T-helper 1 cell treated with Interleukin-12 subunit alpha and Interleukin-12 subunit beta and Interleukin-4 antibody, amounts not matched to agents 30 ng/mL and 1 ng/mL, for 36 hours (primary cell): ENCODE measurements around the gene TTC39C. TPM values are rescaled to one million over a fixed set of nuclear protein-coding genes. Genes with fewer than 3 reads are reported as not detected.
"Not testable (repeated sequence)": the region's sequence is repeated elsewhere in the genome, so short reads cannot be mapped to it uniquely, and the experiment has no call there.

Experiments used
- intact Hi-C: fragments of 100-400 bp; cut with micrococcal nuclease; formaldehyde crosslinking; loops from one replicate; pipeline ENCODE4 v1.15.1; 2024
- total RNA-seq: library from RNA; stranded (reverse); gene quantifications from 2 replicates; pipeline ENCODE4 v1.2.3, GENCODE V29; 2022

Gene TTC39C
- total RNA-seq, 1 donor from 2014 or later, result 63.0 TPM

DNA sequence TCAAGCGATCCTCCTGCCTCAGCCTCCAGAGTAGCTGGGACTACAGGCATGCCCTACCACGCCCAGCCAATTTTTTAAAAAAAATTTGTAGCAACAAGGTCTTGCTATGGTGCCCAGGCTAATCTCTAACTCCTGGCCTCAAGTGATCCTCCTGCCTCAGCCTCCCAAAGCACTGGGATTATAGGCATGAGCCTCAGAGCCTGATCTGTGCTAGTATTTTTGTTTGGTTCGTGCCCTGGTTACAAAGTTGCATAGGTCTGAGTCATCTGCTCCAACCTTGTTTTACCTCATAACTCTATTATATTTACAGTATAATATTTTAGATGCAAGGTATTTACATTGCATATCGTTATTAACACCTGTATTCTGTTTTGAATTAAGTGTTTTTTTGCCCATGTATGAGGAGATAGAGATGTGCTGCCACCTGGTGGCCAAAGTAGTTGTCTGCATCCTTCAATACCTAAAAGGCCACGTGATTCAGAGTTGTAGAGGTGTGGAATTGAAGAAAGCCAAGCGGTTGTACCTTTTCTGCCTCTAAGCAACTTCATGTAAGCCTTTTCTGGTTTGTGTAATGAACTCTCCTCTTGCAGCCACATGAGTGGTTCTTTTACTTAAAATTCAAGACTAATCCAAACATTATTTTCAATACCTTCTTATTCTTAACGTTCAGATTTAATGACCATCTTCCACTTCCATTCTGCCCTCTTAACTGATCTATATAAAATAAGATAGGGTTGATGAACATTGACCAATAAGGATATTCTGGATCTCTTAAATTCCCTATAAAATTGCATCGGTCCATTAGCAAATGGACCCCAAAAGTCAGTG, 104.4 kb downstream of the TTC39C start:
- intact Hi-C loops, result loop anchor here (1.0 to 2.0 kb wide), 13 partner anchors 20 to 666 kb away; partner anchors contain the start of genes CABYR and RIOK3

GRCh38 chr18:24120676-24121075, 106.1 kb downstream of the TTC39C start:
- intact Hi-C loops, result no loop called here

DNA sequence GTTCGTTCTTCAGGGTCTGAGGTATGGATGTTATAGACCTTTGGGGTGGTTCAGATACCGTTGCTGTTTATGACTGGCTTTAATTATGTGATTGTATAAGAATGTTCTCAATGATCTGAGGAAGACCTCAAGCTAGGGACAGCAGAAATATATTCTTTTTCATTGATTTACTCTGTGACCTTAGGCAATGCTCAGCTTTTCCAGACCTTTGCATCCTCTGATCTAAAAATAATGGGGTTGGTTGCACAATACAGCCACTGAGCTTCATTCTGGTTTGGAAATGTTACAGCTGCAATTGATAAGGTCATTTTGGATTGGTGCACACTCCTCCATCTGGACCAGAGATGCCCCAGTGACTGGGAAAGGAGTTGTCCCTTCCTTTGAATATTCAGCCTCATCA, 107.1 kb downstream of the TTC39C start:
- intact Hi-C loops, result no loop called here

DNA sequence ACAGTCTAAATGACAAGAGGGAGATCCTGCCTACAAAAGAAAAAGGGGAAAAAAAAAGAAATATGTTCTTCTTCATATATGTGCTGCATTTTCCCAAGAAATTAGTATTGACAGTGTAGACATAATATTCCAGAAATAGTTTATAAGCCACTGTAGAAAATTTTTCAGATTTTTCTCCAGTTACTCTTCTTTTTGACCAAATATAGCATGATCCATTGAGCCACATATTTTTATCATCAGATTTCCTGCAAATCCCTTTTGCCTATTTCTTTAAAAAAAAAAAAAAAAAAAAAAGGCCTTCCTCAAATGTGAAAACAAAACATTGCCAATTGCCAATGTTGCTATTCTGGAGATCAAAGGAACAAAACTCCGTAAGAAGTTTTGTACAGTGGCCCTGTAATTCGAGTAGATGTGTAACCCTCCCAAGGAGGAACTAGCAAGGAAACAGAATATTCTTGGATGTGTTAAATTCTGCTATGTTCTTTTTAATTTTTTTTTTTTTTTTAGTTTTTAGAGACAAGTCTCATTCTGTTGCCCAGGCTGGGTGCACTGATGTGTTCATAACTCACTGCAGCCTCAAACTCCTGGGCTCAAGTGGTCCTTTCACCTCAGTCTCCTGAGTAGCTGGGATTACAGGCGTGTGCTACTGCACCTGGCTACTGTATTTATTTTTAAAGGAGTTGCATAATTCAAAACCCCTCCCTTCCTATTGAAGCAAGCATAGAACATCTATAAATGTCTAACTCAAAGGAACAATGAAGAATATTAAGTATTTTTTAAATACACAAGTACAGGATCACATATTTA, 111.8 kb downstream of the TTC39C start:
- intact Hi-C loops, result no loop called here

- intact Hi-C loops, result no loop called here
These were observed 113.2 kb downstream of the TTC39C start for GRCh38 chr18:24127735-24128134.

GRCh38 chr18:24128700-24129099, 114.1 kb downstream of the TTC39C start:
- intact Hi-C loops, result no loop called here

DNA sequence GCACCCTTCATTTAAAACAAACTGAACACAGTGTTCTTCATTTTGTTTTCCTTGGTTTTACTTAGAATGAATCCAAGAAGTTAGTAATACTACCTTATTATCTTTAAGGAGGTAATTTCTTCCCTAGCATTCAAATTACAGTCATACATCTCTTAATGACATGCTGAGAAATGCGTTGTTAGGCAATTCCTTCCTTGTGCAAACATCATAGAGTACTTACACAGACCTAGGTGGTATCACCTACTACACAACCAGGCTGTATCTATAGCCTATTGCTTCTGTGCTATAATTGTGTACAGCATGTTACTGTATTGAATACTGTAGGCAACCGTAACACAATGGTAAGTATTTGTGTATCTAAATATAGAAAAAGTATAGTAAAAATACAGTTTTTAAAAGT, 115.9 kb downstream of the TTC39C start:
- intact Hi-C loops, result no loop called here

- intact Hi-C loops, result loop anchor here (5.0 kb wide), 3 partner anchors 120 to 635 kb away; partner anchors contain the start of gene RMC1
These were observed 122.4 kb downstream of the TTC39C start for GRCh38 chr18:24136967-24137373.

GRCh38 chr18:24138409-24138788, 123.8 kb downstream of the TTC39C start:
- intact Hi-C loops, result loop anchor here (2.0 to 5.0 kb wide), 5 partner anchors 20 to 1952 kb away; partner anchors contain the start of genes RMC1 and SS18

- intact Hi-C loops, result loop anchor here (2.0 to 5.0 kb wide), 5 partner anchors 20 to 1952 kb away; partner anchors contain the start of genes RMC1 and SS18
These were observed 124.4 kb downstream of the TTC39C start, which contains the start of gene CABYR for GRCh38 chr18:24138789-24139616. Gene CABYR (plus strand): TSS chr18:24139062. CDS start chr18:24143115, 4,053 bp downstream.

DNA sequence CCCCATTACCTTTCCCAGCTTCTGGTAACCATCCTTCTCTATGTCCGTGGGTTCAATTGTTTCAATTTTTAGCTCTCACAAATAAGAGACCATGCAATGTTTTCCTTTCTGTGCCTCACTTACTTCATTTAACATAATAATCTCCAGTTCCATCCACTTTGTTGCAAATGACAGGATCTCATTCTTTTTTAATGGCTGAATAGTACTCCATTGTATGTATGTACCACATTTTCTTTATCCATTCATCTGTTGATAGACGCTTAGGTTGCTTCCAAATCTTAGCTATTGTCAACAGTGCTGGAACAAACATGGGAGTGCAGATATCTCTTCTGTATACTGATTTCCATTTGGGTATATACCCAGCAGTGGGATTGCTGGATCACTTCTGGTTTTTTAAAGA, 126.1 kb downstream of the TTC39C start:
- intact Hi-C loops, result no loop called here

- intact Hi-C loops, result no loop called here
These were observed 127.8 kb downstream of the TTC39C start for GRCh38 chr18:24142376-24142775.

DNA sequence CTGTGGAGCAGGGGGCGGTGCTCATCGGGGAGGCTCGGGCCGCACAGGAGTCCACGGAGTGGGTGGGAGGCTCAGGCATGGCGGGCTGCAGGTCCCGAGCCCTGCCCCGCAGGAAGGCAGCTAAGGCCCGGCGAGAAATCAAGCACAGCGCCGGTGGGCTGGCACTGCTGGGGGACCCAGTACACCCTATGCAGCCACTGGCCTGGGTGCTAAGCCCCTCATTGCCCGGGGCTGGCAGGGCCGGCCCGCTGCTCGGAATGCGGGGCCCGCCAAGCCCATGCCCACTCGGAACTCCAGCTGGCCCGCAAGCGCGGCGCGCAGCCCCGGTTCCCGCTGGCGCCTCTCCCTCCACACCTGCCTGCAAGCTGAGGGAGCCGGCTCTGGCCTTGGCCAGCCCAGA, 135.0 kb downstream of the TTC39C start:
- intact Hi-C loops, result not testable (repeated sequence)

DNA sequence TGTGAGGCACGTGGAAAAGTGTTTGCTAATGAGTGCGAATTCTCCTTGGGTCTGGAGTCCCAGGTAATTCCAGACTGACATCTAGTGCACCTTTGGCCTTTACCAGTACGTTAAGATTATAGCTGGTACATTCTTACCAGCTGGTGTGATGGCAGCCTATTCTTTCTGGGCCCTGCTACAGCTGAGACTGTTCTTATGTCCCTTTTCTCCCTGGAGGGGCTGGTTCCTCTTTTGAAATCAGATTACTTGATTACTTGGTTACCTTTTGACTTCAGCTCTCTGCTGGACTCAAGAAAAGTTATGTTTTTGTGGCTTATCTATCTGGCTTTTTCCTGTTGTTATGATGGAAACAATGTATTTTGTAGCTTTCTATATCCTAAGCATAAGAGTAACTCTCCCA, 138.8 kb downstream of the TTC39C start:
- intact Hi-C loops, result no loop called here

- intact Hi-C loops, result no loop called here
These were observed 143.3 kb downstream of the TTC39C start for GRCh38 chr18:24157855-24158254.

GRCh38 chr18:24160086-24160485, 145.5 kb downstream of the TTC39C start:
- intact Hi-C loops, result no loop called here

DNA sequence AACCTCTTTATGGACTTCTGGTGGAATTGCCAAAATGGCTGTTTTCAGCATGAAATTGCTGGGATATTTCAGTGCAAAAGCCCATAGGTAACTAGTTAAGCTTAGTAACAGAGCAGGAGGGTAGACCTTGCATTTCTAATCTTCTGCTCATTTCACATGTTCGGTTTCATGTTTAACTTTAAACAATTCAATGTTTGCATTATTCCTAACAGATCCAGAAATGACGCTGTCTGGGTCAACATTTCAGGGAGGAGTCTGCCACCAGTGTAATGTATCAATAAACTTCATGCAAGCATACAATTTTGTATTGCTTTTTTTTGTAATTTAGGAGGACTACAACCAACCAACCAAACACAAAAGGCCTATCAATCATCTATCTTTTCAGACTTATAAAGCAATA, 146.8 kb downstream of the TTC39C start:
- intact Hi-C loops, result no loop called here

DNA sequence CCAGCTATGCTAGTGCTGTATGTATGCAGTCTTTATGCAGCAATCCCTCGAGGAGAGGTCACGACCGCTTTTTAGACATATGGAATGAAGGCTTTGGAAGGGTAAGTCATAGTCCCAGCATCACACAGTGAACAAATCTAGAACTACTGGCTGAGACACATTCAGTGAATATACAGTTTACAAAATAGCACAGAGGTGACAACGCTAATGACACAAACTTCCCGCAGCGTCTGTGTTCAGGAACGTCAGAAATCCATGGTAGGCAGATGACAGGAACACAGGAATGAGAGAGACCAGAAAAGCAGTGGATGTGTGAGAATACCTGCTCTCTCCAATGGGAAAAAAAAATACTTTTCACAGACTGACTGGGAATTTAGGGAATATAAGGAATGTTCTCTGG, 153.9 kb downstream of the TTC39C start:
- intact Hi-C loops, result no loop called here

GRCh38 chr18:24170360-24170759, 155.8 kb downstream of the TTC39C start:
- intact Hi-C loops, result no loop called here

DNA sequence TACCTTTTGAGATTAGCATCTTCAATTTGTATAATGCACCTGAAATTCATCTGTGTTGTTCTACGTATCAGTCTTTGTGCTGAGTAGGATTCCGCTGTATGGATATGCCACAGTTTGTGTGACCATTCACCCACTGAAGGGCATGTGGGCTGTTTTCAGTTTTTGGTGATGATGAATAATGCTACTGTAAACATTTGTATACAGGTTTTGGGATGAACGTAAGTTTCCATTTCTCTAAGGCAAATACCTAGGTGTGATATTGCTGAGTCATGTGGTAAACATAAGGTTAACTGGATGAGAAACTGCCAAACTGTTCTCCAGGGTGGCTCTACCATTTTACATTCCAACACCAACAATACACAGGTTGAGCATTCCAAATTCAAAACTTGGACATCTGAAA, 159.4 kb downstream of the TTC39C start:
- intact Hi-C loops, result no loop called here
